NK-92 (cell line): ENCODE data around the gene COG1.
A peak's percentile ranks its signal among the peaks of the same experiment; 100 is the strongest.

Experiments
- DNase-seq: peaks from one replicate; lab custom pipeline; 2025; ENCODE audit not compliant: unreplicated experiment; lab: John Stamatoyannopoulos, UW

COG1 gene

DNA sequence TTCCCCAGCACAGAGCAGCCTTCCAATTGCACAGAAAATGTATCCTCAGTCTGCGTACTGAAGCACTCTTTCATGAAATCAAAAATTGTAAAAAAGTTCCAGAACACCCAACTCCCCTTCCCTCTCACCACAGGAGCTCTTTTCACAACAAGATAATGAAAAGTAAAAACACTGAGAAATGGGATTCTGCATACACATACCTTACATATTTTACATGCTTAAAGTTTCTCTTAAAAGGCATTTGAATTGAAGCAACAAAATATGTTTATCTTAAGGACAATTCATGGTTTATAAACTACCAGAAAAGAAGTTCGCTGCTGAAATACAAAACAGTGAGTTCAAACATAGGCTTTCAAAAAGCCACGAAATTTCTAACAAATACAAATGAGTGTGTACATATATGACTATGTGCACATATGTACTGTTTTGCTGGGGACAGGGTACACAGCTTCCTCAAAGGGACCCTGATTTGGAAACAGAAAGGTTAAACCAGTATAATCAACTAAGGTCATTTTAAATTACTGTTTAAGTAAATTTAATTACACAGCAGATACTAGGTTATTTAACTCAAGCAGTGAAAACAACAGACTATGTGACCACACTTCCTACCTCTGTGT is 33.8 kb downstream of the COG1 start:
- DNase-seq = no peak

DNA sequence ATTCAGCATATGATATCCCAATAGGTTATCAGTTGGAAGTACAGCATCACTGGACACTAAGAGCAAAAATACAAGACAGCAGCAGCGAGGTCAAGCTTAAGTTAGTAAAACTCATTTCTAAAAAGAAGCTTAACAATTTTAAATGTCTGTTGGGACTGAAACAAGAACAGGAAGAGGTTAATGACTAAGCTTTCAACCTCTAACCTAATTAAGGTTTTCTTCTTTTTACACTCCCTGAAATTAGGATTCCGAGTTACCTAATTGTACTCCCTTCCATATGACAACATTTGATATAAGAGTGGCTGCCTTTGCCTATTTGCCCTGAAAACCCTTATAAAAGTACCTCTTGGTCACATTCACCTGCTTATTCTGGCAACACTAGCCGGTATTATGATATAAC is 34.5 kb downstream of the COG1 start:
- no peak for DNase-seq

DNA sequence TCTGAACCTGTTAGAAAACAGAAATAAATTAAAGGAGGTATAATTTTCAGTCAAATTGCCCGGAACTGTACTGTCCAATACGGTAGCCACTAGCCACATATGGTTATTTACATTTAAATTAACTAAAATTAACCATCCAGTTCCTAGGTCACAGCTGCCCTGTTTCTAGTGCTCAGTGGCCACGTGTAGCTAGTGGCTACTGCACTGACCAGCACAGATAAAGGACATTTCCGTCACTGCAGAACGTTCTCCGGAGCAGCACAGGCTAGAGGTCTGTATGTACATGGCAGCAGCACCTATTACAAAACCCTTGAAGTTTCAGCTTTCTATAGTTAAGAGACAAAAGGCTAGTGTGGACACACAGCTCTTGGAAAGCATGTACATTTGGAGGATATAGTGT is 35.1 kb downstream of the COG1 start:
- DNase-seq = no peak

DNA sequence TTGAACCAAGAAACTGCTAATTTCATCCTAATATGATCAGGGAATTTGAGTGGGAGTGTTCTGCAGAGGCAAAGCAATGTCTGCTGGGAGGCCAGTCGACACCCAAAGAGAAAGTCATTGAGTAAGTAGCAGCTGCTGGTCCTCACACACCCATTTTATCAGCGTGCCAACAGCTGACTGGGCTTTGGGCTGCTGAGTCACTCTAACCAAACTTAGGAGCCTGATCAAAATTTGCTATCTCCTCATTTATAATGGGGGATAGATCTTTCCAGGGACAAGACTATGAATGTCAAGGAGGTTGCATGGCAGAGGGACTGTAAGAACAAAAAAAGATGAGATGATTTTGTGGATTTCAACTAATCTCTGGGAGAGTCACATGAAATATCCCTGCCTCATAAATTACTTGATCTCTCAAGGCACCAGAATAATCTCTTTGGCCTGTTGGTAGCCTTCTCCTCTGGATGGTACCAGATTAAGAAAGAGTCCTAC is 35.9 kb downstream of the COG1 start:
- DNase-seq = no peak

DNA sequence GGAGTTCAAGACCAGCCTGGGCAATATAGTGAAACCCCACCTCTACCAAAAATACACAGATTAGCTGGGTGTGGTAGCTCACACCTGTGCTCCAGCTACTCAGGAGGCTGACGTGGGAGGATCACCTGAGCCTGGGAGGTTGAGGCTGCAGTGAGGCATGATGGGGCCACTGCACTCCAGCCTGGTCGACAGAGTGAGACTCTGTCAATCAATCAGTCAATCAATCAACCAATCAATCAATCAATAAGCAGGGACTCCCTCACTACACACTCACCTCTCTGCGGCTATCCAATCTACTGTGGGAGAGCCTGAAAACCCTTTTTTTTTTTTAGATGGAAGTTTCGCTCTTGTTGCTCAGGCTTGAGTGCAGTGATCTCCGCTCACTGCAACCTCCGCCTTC is 37.2 kb downstream of the COG1 start:
- no peak for DNase-seq

DNA sequence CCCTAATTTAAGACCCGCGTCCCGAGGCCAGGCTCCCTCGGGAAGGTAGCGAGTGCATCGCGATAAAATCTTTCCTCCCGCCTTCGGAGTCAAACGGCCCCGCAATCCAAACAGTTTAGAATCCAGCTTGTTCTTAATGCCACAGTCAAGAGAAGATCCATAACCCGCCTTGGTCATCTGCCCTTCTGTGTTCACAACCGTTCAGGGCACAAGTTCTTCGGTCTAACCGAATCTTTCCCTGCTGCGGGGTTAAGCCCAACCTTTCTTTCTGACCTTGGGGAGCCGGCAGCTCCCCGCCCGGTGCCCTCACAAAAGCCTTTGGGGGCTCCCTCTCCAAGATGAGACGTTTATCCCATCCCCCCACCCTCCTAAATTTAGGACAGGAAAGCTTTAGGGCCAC is 38.5 kb downstream of the COG1 start:
- no peak for DNase-seq

- DNase-seq = peak; percentile 65
Measured at GRCh38 chr17:73231841-73232586, 39.2 kb downstream of the COG1 start.

GRCh38 chr17:73232587-73233373 is 39.9 kb downstream of the COG1 start:
- no peak for DNase-seq

- DNase-seq = no peak
Measured at GRCh38 chr17:73234736-73235135, 41.9 kb downstream of the COG1 start.

- DNase-seq = no peak
Measured at GRCh38 chr17:73237714-73238113, 44.9 kb downstream of the COG1 start.

GRCh38 chr17:73240561-73240960 is 47.7 kb downstream of the COG1 start:
- no peak for DNase-seq

- no peak for DNase-seq
Measured at GRCh38 chr17:73247726-73248125, 54.9 kb downstream of the COG1 start.

- DNase-seq = no peak
Measured at GRCh38 chr17:73248532-73248931, 55.7 kb downstream of the COG1 start.

GRCh38 chr17:73249700-73250099 is 56.8 kb downstream of the COG1 start:
- no peak for DNase-seq

GRCh38 chr17:73250851-73251640 is 58.2 kb downstream of the COG1 start:
- no peak for DNase-seq

- no peak for DNase-seq
Measured at GRCh38 chr17:73251871-73252270, 59.0 kb downstream of the COG1 start.

- no peak for DNase-seq
Measured at GRCh38 chr17:73255671-73256181, 62.9 kb downstream of the COG1 start.

DNA sequence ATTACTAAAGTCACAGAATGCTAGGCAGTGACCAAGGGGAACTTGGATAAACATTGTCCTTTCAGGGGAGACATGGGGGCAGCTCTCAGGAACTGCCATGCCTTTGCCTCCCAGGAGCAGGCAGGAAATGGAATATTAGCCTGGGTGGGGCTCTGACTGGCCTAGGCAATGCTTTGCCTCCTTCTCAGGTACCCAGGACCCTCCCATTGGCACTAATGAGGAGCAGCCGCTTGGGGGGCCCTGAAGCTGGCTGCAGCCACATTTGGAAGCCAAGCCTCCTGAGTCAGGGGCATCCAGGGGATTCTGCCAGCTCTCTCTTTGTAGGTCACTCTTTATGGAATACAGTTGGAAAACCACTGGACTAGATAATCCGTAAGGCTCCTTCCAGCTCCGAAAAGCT is 63.4 kb downstream of the COG1 start:
- no peak for DNase-seq

- no peak for DNase-seq
Measured at GRCh38 chr17:73257516-73257915, 64.7 kb downstream of the COG1 start.
